Liver (tissue), 9 donors: ENCODE results near the gene CCDC60. TPM values are rescaled to one million over a fixed set of nuclear protein-coding genes. Genes with fewer than 3 reads are reported as not detected.

Experiments used
- DNase-seq: peaks from one replicate; pipeline ENCODE4 v3.0.0-alpha.2; 2017; ENCODE audit warnings: low spot score
- H3K27ac ChIP-seq, 2 donors: one replicate each; pipeline ENCODE4 v1.7.0; 2013; ENCODE audit warnings: inconsistent platforms in 2 of 2, low read length in 2 of 2, control low read depth in 1 of 2, low read depth in 1 of 2, mild to moderate bottlenecking in 1 of 2
- H3K27me3 ChIP-seq, 4 donors: one replicate each; pipeline versions ENCODE4 v1.6.1 to v1.7.0; 2013; ENCODE audit warnings: low read length in 3 of 4, inconsistent platforms in 1 of 4, mild to moderate bottlenecking in 1 of 4, moderate library complexity in 1 of 4; ENCODE audit not compliant: control insufficient read depth in 4 of 4, insufficient read depth in 4 of 4
- H3K36me3 ChIP-seq, 4 donors: one replicate each; pipeline versions ENCODE4 v1.6.1 to v1.7.0; 2013; ENCODE audit warnings: low read length in 3 of 4, mild to moderate bottlenecking in 3 of 4, low read depth in 1 of 4, moderate library complexity in 1 of 4; ENCODE audit not compliant: control insufficient read depth in 4 of 4, insufficient read depth in 3 of 4
- H3K4me1 ChIP-seq, 4 donors: one replicate each; pipeline versions ENCODE4 v1.6.1 to v1.7.0; 2013; ENCODE audit warnings: low read length in 3 of 4, mild to moderate bottlenecking in 3 of 4, moderate library complexity in 1 of 4; ENCODE audit not compliant: control insufficient read depth in 4 of 4, insufficient read depth in 4 of 4
- H3K4me3 ChIP-seq, 3 donors: one replicate each; pipeline versions ENCODE4 v1.6.1 to v1.7.0; 2013; ENCODE audit warnings: low read length in 3 of 3, control low read depth in 1 of 3, low read depth in 1 of 3, mild to moderate bottlenecking in 1 of 3
- H3K9ac ChIP-seq, 2 donors: one replicate each; pipeline ENCODE4 v1.7.0; 2013; ENCODE audit warnings: low read length in 2 of 2, mild to moderate bottlenecking in 2 of 2, moderate library complexity in 2 of 2, control low read depth in 1 of 2, low read depth in 1 of 2
- H3K9me3 ChIP-seq, 4 donors: one replicate each; pipeline versions ENCODE4 v1.6.1 to v1.7.0; 2013; ENCODE audit warnings: low read length in 3 of 4; ENCODE audit not compliant: control insufficient read depth in 4 of 4
- EGR1 ChIP-seq, 2 donors: IDR thresholded peaks; 2 replicates each; pipeline ENCODE4 v1.6.1; 2016 to 2018; ENCODE audit warnings: antibody characterized with exemption in 2 of 2, low read depth in 2 of 2
- FOXA1 ChIP-seq: IDR thresholded peaks from 2 replicates; pipeline ENCODE4 v1.6.1; 2016; ENCODE audit warnings: antibody characterized with exemption
- FOXA2 ChIP-seq: IDR thresholded peaks from 2 replicates; pipeline ENCODE4 v1.6.1; 2016; ENCODE audit warnings: antibody characterized with exemption
- GABPA ChIP-seq, 2 donors: IDR thresholded peaks in 1 of 2; conservative IDR thresholded peaks in 1 of 2; 2 replicates each; pipeline ENCODE4 v1.6.1; 2016; ENCODE audit warnings: antibody characterized with exemption in 2 of 2, mild to moderate bottlenecking in 1 of 2, moderate library complexity in 1 of 2
- HNF4A ChIP-seq, 2 donors: conservative IDR thresholded peaks; 2 replicates each; pipeline ENCODE4 v1.6.1; 2016; ENCODE audit warnings: antibody characterized with exemption in 2 of 2, mild to moderate bottlenecking in 2 of 2
- HNF4G ChIP-seq: IDR thresholded peaks from 2 replicates; pipeline ENCODE4 v1.6.1; 2016; ENCODE audit warnings: antibody characterized with exemption
- JUND ChIP-seq, 2 donors: IDR thresholded peaks; 2 replicates each; pipeline ENCODE4 v1.6.1; 2016; ENCODE audit warnings: antibody characterized with exemption in 2 of 2
- NR2F2 ChIP-seq: IDR thresholded peaks from 2 replicates; pipeline ENCODE4 v1.6.1; 2016; ENCODE audit warnings: antibody characterized with exemption
- RAD21 ChIP-seq, 2 donors: IDR thresholded peaks; 2 replicates each; pipeline ENCODE4 v1.6.1; 2016; ENCODE audit warnings: antibody characterized with exemption in 2 of 2, mild to moderate bottlenecking in 2 of 2
- RXRA ChIP-seq, 2 donors: IDR thresholded peaks; 2 replicates each; pipeline ENCODE4 v1.6.1; 2017 to 2018; ENCODE audit warnings: antibody characterized with exemption in 2 of 2, mild to moderate bottlenecking in 1 of 2
- SP1 ChIP-seq: IDR thresholded peaks from 2 replicates; pipeline ENCODE4 v1.6.1; 2018; ENCODE audit warnings: antibody characterized with exemption, mild to moderate bottlenecking
- TAF1 ChIP-seq: conservative IDR thresholded peaks from 2 replicates; pipeline ENCODE4 v1.6.1; 2016; ENCODE audit warnings: antibody characterized with exemption, mild to moderate bottlenecking
- YY1 ChIP-seq: IDR thresholded peaks from 2 replicates; pipeline ENCODE4 v1.6.1; 2016; ENCODE audit warnings: antibody characterized with exemption, mild to moderate bottlenecking
- WGBS: extraction: QIAGEN DNeasy Blood & Tissue Kit; methylation state at CpG from one replicate; pipeline ENCODE4 v1.1.7; 2013; 5-methylcytosine and 5-hydroxymethylcytosine counted together
- polyA plus RNA-seq, 2 donors: library from polyadenylated mRNA; stranded (reverse) in 1 of 2; unstranded in 1 of 2; fragments of 200-250 nt in 1 of 2; fragments of >200 nt in 1 of 2; fragmentation: Nextera tagmentation in 1 of 2; extraction: Ambion mirVana in 1 of 2; gene quantifications; one replicate each; pipeline versions ENCODE4 v1.2.1 to v1.2.3, GENCODE V29; 2013 to 2015
- total RNA-seq, 2 donors: library from RNA; depleted of rRNA; stranded (reverse); fragments of >200 nt; gene quantifications; one replicate each; pipeline ENCODE4 v1.2.3, GENCODE V29; 2014
- TF ChIP-seq, protein P1 (sequence below): IDR thresholded peaks from 2 replicates; pipeline ENCODE4 v1.6.1; 2016; ENCODE audit warnings: antibody characterized with exemption
- TF ChIP-seq, protein P2 (sequence below): IDR thresholded peaks from 2 replicates; pipeline ENCODE4 v1.6.1; 2016; ENCODE audit warnings: antibody characterized with exemption
- TF ChIP-seq, protein P3 (sequence below): IDR thresholded peaks from 2 replicates; pipeline ENCODE4 v1.6.1; 2016; ENCODE audit warnings: antibody characterized with exemption
- TF ChIP-seq, protein P4 (sequence below): IDR thresholded peaks from 2 replicates; pipeline ENCODE4 v1.6.1; 2016; ENCODE audit warnings: antibody characterized with exemption, mild to moderate bottlenecking
- TF ChIP-seq, protein P5 (sequence below): fragments of 150-350 bp; IDR thresholded peaks from 2 replicates; pipeline ENCODE4 v1.5.1; 2017; ENCODE audit warnings: improper control_type of control experiment, low read depth, low read length; ENCODE audit not compliant: missing input control
- donor health status: healthy.
- donor health status: healthy.
- donor health status: healthy.
- donor health status: healthy.
- donor health status: healthy.

CCDC60 gene
- total and polyA plus RNA-seq, 4 donors: not detected

DNA sequence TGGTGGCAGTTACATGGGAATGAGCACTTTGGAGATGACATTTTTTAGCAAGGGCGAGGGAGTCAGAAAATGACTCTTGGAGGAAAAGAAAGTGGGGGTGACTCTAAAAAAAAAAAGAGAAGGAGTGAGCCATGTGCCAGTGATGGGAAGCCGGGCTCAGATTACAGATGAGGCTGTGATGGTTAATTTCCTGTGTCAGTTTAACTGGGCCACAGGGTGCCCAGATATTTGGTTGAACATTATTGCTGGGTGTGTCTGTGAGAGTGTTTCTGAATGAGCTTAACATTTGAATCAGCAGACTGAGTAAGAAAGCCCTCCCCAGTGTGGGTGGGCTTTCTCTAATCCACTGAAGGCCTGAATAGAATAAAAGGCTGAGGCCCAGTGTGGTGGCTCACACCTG lies 26.8 kb upstream of the CCDC60 start:
- H3K9me3 ChIP-seq: no peaks in the 10 kb centered on the region
- no peak overlapping the region for H3K9ac ChIP-seq
- H3K36me3 ChIP-seq: no peaks in the 10 kb centered on the region
- no peak for DNase-seq
- no peaks in the 10 kb centered on the region for H3K27me3 ChIP-seq
- no peak overlapping the region for H3K4me3 ChIP-seq
- no peak overlapping the region for H3K27ac ChIP-seq
- H3K4me1 ChIP-seq: no peaks in the 10 kb centered on the region
- WGBS: 88% methylated on average over 2 of the region's 2 CpGs
- TF ChIP-seq, protein P1, sequence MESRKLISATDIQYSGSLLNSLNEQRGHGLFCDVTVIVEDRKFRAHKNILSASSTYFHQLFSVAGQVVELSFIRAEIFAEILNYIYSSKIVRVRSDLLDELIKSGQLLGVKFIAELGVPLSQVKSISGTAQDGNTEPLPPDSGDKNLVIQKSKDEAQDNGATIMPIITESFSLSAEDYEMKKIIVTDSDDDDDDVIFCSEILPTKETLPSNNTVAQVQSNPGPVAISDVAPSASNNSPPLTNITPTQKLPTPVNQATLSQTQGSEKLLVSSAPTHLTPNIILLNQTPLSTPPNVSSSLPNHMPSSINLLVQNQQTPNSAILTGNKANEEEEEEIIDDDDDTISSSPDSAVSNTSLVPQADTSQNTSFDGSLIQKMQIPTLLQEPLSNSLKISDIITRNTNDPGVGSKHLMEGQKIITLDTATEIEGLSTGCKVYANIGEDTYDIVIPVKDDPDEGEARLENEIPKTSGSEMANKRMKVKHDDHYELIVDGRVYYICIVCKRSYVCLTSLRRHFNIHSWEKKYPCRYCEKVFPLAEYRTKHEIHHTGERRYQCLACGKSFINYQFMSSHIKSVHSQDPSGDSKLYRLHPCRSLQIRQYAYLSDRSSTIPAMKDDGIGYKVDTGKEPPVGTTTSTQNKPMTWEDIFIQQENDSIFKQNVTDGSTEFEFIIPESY: no peak
- TF ChIP-seq SP1 (no peak), NR2F2 (no peak), EGR1 (IDR thresholded peaks at IDR 0.05; ENCODE audit: low read depth in 2 of 2) (no peak), JUND (IDR thresholded peaks at IDR 0.05) (no peak), TAF1 (no peak), HNF4A (conservative IDR thresholded peaks at IDR 0.05) (no peak), RAD21 (IDR thresholded peaks at IDR 0.05) (no peak), FOXA2 (no peak), YY1 (no peak), GABPA (IDR thresholded peaks at IDR 0.05 in 1 of 2, conservative IDR thresholded peaks at IDR 0.05 in 1 of 2) (no peak)
- TF ChIP-seq, protein P2, sequence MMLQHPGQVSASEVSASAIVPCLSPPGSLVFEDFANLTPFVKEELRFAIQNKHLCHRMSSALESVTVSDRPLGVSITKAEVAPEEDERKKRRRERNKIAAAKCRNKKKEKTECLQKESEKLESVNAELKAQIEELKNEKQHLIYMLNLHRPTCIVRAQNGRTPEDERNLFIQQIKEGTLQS: no peak
- TF ChIP-seq, protein P3, sequence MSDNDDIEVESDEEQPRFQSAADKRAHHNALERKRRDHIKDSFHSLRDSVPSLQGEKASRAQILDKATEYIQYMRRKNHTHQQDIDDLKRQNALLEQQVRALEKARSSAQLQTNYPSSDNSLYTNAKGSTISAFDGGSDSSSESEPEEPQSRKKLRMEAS: no peak

DNA sequence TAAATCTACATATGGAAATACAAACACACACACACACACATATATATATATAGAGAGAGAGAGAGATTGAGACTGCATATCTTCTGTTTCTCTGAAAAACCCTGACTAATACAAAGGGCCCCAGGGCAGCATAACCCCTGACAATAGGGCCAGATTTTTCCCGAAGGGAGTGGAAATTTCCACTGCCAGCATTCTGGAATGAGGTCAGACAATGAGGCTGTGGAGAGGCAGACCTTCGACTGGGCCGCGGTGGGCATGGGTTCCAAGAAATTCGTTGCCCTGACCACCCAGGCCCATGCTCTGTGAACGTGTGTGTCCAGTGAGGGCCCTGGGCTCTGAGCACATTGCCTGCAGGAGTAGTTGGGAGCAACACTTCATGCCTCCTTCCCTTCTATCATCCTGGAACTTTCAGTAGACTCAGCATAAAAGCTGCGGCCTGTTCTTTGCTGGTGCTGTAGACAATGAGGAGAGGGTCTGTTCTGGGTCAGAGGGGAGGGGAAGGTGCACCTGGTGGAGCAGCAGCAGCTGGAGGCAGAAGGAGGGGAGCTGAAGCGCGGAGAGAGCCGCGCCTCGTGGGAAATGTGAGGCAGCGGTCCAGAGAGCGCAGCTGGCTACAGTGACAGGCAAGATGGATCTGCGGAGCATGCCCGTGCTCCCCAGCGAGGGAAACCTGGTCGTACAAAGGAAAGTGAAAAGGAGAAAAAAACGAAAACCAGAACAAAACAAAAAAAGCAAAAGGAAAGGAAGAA lies 25.6 kb upstream of the CCDC60 start:
- 70% methylated on average over 19 of the region's 19 CpGs for WGBS
- Histone ChIP-seq H3K36me3 (no peaks in the 10 kb centered on the region), H3K9me3 (no peaks in the 10 kb centered on the region), H3K4me1 (no peaks in the 10 kb centered on the region), H3K4me3 (no peak overlapping the region), H3K9ac (no peak overlapping the region), H3K27ac (no peak overlapping the region), H3K27me3 (no peaks in the 10 kb centered on the region)
- DNase-seq: no peak
- TF ChIP-seq, protein P2: no peak
- TF ChIP-seq, protein P4, sequence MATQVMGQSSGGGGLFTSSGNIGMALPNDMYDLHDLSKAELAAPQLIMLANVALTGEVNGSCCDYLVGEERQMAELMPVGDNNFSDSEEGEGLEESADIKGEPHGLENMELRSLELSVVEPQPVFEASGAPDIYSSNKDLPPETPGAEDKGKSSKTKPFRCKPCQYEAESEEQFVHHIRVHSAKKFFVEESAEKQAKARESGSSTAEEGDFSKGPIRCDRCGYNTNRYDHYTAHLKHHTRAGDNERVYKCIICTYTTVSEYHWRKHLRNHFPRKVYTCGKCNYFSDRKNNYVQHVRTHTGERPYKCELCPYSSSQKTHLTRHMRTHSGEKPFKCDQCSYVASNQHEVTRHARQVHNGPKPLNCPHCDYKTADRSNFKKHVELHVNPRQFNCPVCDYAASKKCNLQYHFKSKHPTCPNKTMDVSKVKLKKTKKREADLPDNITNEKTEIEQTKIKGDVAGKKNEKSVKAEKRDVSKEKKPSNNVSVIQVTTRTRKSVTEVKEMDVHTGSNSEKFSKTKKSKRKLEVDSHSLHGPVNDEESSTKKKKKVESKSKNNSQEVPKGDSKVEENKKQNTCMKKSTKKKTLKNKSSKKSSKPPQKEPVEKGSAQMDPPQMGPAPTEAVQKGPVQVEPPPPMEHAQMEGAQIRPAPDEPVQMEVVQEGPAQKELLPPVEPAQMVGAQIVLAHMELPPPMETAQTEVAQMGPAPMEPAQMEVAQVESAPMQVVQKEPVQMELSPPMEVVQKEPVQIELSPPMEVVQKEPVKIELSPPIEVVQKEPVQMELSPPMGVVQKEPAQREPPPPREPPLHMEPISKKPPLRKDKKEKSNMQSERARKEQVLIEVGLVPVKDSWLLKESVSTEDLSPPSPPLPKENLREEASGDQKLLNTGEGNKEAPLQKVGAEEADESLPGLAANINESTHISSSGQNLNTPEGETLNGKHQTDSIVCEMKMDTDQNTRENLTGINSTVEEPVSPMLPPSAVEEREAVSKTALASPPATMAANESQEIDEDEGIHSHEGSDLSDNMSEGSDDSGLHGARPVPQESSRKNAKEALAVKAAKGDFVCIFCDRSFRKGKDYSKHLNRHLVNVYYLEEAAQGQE: no peak
- TF ChIP-seq HNF4A (conservative IDR thresholded peaks at IDR 0.05): no peak
- TF ChIP-seq RAD21 (IDR thresholded peaks at IDR 0.05): no peak
- TF ChIP-seq, protein P5, sequence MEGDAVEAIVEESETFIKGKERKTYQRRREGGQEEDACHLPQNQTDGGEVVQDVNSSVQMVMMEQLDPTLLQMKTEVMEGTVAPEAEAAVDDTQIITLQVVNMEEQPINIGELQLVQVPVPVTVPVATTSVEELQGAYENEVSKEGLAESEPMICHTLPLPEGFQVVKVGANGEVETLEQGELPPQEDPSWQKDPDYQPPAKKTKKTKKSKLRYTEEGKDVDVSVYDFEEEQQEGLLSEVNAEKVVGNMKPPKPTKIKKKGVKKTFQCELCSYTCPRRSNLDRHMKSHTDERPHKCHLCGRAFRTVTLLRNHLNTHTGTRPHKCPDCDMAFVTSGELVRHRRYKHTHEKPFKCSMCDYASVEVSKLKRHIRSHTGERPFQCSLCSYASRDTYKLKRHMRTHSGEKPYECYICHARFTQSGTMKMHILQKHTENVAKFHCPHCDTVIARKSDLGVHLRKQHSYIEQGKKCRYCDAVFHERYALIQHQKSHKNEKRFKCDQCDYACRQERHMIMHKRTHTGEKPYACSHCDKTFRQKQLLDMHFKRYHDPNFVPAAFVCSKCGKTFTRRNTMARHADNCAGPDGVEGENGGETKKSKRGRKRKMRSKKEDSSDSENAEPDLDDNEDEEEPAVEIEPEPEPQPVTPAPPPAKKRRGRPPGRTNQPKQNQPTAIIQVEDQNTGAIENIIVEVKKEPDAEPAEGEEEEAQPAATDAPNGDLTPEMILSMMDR: no peak
- no peak for TF ChIP-seq GABPA (IDR thresholded peaks at IDR 0.05 in 1 of 2, conservative IDR thresholded peaks at IDR 0.05 in 1 of 2)
- TF ChIP-seq YY1: no peak
- no peak for TF ChIP-seq RXRA (IDR thresholded peaks at IDR 0.05)
- TF ChIP-seq, protein P3: no peak
- no peak for TF ChIP-seq FOXA1
- TF ChIP-seq EGR1 (IDR thresholded peaks at IDR 0.05; ENCODE audit: low read depth in 2 of 2): no peak
- TF ChIP-seq SP1: no peak
- TF ChIP-seq TAF1: no peak
- no peak for TF ChIP-seq JUND (IDR thresholded peaks at IDR 0.05)
- no peak for TF ChIP-seq FOXA2
- no peak for TF ChIP-seq HNF4G
- TF ChIP-seq, protein P1: no peak
